Osteoblast (primary cell): ENCODE results near the gene ALOX12B. TPM values are rescaled to one million over a fixed set of nuclear protein-coding genes. Genes with fewer than 3 reads are reported as not detected.

Source experiments
- DNase-seq: peaks from one replicate; pipeline ENCODE4 v3.0.0; 2011; ENCODE audit warnings: low spot score, mixed read lengths; ENCODE audit not compliant: insufficient read length; ENCODE audit errors: missing footprints
- H2AFZ ChIP-seq: 2 replicates; pipeline ENCODE4 v1.6.0; 2011; ENCODE audit warnings: mild to moderate bottlenecking, low read length
- H3K27ac ChIP-seq: 2 replicates; pipeline ENCODE4 v1.5.1; 2011; ENCODE audit warnings: mild to moderate bottlenecking, low read depth, low read length, moderate library complexity
- H3K27me3 ChIP-seq: 2 replicates; pipeline ENCODE4 v1.6.0; 2012; ENCODE audit warnings: mild to moderate bottlenecking, control low read depth, inconsistent platforms, low read length, moderate library complexity; ENCODE audit not compliant: insufficient read depth
- H3K36me3 ChIP-seq: 2 replicates; pipeline ENCODE4 v1.5.1; 2011; ENCODE audit warnings: mild to moderate bottlenecking, low read length, control low read depth, moderate library complexity; ENCODE audit not compliant: insufficient read depth
- H3K4me1 ChIP-seq: 2 replicates; pipeline ENCODE4 v1.5.1; 2011; ENCODE audit warnings: mild to moderate bottlenecking, low read length, control low read depth, moderate library complexity; ENCODE audit not compliant: insufficient read depth
- H3K4me2 ChIP-seq: 2 replicates; pipeline ENCODE4 v1.6.0; 2011; ENCODE audit warnings: mild to moderate bottlenecking, low read length; ENCODE audit not compliant: insufficient read depth
- H3K4me3 ChIP-seq: fragments of 200-600 bp; sonication (generic); 3 replicates; pipeline ENCODE4 v1.5.1; 2012; ENCODE audit warnings: mild to moderate bottlenecking, low read length, inconsistent platforms; ENCODE audit not compliant: insufficient read depth
- H3K79me2 ChIP-seq: 2 replicates; pipeline ENCODE4 v1.6.0; 2012; ENCODE audit warnings: mild to moderate bottlenecking, low read length, control low read depth, inconsistent platforms; ENCODE audit not compliant: insufficient read depth
- H3K9me3 ChIP-seq: 2 replicates; pipeline ENCODE4 v1.5.1; 2011; ENCODE audit warnings: low read depth, low read length, control low read depth
- H4K20me1 ChIP-seq: 2 replicates; pipeline ENCODE4 v1.6.0; 2012; ENCODE audit warnings: mild to moderate bottlenecking, low read length, control low read depth; ENCODE audit not compliant: insufficient read depth
- total RNA-seq: library from RNA; depleted of rRNA; stranded (reverse); fragments of >200 nt; gene quantifications from 2 replicates; pipeline ENCODE4 v1.2.3, GENCODE V29; 2012
- TF ChIP-seq, protein P1 (sequence below): IDR thresholded peaks from 2 replicates; pipeline ENCODE4 v1.5.1; 2011; ENCODE audit warnings: mild to moderate bottlenecking, low read depth, low read length, moderate library complexity; ENCODE audit errors: extremely low read depth

The ALOX12B gene
- total RNA-seq, 1 donor = not detected

DNA sequence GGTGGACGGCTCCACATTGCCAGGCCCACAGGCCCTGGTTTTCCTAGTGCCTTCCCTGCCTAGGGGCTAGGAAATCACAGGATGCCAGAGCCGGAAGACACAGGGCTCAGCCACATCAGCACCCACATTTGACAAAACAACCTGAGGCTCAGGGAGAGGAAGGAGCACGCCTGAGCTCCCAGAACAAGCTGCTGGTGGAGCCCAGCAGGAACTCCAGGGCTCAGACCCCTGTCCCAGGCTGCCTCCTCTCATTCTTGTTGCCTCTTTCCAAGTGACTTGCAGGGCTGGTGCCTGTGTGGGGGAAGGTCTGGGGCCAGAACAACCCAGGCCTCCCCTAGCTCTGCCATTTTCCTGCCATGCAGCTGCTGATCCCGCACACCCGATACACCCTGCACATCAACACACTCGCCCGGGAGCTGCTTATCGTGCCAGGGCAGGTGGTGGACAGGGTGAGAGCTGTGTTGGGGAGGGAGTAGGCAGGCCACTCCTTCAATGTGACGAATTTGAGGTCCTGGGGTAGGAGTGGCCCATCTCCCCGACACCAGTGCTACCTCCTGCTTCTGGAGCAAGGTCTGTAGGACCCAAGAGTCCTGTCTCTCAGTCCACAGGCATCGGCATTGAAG is 41.1 kb downstream of the ALOX12B start:
- peaks cover 2% of the 10 kb centered on the region for H3K4me1 ChIP-seq
- TF ChIP-seq, protein P1, sequence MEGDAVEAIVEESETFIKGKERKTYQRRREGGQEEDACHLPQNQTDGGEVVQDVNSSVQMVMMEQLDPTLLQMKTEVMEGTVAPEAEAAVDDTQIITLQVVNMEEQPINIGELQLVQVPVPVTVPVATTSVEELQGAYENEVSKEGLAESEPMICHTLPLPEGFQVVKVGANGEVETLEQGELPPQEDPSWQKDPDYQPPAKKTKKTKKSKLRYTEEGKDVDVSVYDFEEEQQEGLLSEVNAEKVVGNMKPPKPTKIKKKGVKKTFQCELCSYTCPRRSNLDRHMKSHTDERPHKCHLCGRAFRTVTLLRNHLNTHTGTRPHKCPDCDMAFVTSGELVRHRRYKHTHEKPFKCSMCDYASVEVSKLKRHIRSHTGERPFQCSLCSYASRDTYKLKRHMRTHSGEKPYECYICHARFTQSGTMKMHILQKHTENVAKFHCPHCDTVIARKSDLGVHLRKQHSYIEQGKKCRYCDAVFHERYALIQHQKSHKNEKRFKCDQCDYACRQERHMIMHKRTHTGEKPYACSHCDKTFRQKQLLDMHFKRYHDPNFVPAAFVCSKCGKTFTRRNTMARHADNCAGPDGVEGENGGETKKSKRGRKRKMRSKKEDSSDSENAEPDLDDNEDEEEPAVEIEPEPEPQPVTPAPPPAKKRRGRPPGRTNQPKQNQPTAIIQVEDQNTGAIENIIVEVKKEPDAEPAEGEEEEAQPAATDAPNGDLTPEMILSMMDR = no peak
- no peaks in the 10 kb centered on the region for H3K79me2 ChIP-seq
- H4K20me1 ChIP-seq = no peaks in the 10 kb centered on the region
- peak; percentile 81 for DNase-seq
- H3K27me3 ChIP-seq = peaks cover 15% of the 10 kb centered on the region
- no peaks in the 10 kb centered on the region for H3K9me3 ChIP-seq
- H3K4me2 ChIP-seq = no peak overlapping the region
- H3K4me3 ChIP-seq = no peak overlapping the region
- no peak overlapping the region for H3K27ac ChIP-seq
- no peaks in the 10 kb centered on the region for H3K36me3 ChIP-seq
- no peak overlapping the region for H2AFZ ChIP-seq

DNA sequence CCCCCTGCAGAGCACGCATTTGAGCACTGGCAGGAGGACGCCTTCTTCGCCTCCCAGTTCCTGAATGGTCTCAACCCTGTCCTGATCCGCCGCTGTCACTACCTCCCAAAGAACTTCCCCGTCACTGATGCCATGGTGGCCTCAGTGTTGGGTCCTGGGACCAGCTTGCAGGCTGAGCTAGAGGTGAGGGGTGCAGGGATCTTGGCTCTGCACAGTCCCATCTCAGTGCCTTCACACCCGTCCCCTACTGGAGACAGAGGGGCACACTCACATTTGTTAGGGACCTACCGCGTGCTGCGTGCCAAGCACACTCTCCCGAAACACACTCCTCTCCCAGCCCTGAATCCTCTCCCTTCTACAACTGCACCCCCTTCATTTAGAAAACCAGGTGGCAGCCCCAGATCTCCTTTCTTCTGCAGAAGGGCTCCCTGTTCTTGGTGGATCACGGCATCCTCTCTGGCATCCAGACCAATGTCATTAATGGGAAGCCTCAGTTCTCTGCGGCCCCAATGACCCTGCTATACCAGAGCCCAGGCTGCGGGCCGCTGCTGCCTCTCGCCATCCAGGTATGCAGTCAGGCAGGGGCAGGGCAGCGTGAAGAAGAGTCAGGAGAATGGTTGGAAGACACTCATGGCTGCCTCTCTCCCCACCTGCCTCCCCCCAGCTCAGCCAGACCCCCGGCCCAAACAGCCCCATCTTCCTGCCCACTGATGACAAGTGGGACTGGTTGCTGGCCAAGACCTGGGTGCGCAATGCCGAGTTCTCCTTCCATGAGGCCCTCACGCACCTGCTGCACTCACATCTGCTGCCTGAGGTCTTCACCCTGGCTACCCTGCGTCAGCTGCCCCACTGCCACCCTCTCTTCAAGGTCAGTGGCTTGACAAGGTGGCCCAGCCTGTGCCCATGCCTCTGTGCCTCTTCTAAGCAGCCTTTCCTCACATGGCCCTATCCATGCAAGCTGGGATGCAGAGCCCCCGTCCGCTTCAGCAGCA is 42.4 kb downstream of the ALOX12B start:
- H3K27ac ChIP-seq = no peak overlapping the region

DNA sequence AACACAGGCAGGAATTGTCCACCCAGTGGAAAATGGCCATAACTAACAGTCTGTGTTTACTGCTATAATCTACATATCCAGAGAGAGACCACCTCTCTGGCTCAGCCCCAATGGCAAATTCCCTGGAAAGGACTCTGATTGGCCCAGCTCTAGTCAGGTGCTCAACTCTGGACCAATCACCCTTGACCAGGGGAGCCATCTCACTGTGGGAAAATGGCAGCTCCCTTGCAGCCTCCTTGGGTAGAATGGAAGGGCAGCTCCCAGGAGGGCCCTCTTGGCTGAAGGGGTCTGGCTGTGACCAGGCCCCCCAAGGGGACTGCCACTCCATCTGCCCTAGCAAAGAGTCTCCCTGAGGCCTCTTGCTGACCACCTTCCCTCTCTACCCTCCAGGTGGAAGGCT is 45.5 kb downstream of the ALOX12B start:
- H3K4me1 ChIP-seq = peaks cover 12% of the 10 kb centered on the region
- no peaks in the 10 kb centered on the region for H3K36me3 ChIP-seq
- no peaks in the 10 kb centered on the region for H4K20me1 ChIP-seq
- H3K4me2 ChIP-seq = no peak overlapping the region
- TF ChIP-seq, protein P1 = no peak
- H3K27ac ChIP-seq = no peak overlapping the region
- H2AFZ ChIP-seq = no peak overlapping the region
- no peaks in the 10 kb centered on the region for H3K9me3 ChIP-seq
- no peak overlapping the region for H3K4me3 ChIP-seq
- H3K79me2 ChIP-seq = no peaks in the 10 kb centered on the region
- DNase-seq = no peak
- peaks cover 13% of the 10 kb centered on the region for H3K27me3 ChIP-seq

More for the DNA sequence above, 42.4 kb downstream of the ALOX12B start:
- no peak overlapping the region for H2AFZ ChIP-seq
- no peaks in the 10 kb centered on the region for H3K36me3 ChIP-seq
- H4K20me1 ChIP-seq = no peaks in the 10 kb centered on the region
- peaks cover 12% of the 10 kb centered on the region for H3K4me1 ChIP-seq
- no peak overlapping the region for H3K4me3 ChIP-seq
- peak; percentile 47 for DNase-seq
- no peaks in the 10 kb centered on the region for H3K79me2 ChIP-seq
- no peak overlapping the region for H3K4me2 ChIP-seq
- TF ChIP-seq, protein P1 = no peak
- H3K27me3 ChIP-seq = peaks cover 10% of the 10 kb centered on the region
- H3K9me3 ChIP-seq = no peaks in the 10 kb centered on the region

DNA sequence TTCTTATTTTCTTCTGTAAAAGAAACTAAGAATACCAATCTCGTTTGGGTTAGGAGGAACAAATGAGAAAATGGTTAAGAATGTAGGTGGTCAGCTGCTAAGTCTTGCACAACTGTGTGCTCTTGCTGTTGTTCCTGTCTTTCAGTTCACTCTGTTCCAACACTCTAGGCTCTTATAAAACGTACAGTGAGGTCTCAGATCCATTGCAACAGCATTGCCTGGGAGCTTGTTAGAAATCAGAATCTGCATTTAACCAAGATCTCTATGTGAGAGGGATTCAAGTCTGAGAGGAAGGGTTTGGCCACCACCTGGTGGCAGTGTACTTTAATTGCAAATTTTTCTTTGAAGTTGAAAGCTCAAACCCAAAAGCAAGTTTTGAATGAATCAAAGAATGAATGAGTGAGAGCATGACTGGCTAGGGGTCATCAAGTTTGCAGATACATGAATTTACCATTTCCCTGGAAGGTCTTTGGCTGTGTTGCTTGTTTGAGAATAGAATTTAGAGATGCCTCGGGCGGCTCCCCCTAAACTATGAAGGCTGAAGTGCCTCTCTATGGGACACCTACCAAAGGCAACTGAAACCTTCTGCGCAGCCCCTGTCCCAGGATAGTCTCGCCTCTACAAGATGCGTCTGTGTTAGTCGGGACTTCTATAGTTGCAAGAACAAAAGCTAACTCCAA is 46.1 kb downstream of the ALOX12B start:
- peak; percentile 93 for DNase-seq
- peak overlapping the region; percentile 30 for H3K4me2 ChIP-seq

More for the DNA sequence above, 46.1 kb downstream of the ALOX12B start:
- H2AFZ ChIP-seq = no peak overlapping the region
- H4K20me1 ChIP-seq = no peaks in the 10 kb centered on the region
- no peaks in the 10 kb centered on the region for H3K9me3 ChIP-seq
- H3K4me3 ChIP-seq = no peak overlapping the region
- TF ChIP-seq, protein P1 = peak; percentile 73
- H3K27me3 ChIP-seq = peaks cover 7% of the 10 kb centered on the region
- peaks cover 12% of the 10 kb centered on the region for H3K4me1 ChIP-seq
- no peaks in the 10 kb centered on the region for H3K79me2 ChIP-seq
- H3K36me3 ChIP-seq = no peaks in the 10 kb centered on the region
- peak overlapping the region; percentile 40 for H3K27ac ChIP-seq
